ENCODE measurements around the gene GNB1L.

Gene GNB1L

GRCh38 chr22:19897726-19898125, 43.1 kb upstream of the GNB1L start:
- H3K9me3 ChIP-seq (ENCODE audit: control insufficient read depth in 1 of 2, low read length in 2 of 2) = no peaks in the 10 kb centered on the region
- H3K4me1 ChIP-seq (ENCODE audit: control insufficient read depth in 1 of 2, insufficient read depth in 2 of 2, low read length in 2 of 2) = peaks cover 5 to 9% of the 10 kb centered on the region in 2 donors
- no peaks in the 10 kb centered on the region for H3K27me3 ChIP-seq (ENCODE audit: control insufficient read depth in 1 of 2, insufficient read depth in 2 of 2, low read length in 2 of 2)
- H3K36me3 ChIP-seq (ENCODE audit: control insufficient read depth in 1 of 2, insufficient read depth in 2 of 2, low read length in 2 of 2) = peaks cover 0 to 26% of the 10 kb centered on the region in 2 donors
- H3K4me3 ChIP-seq (ENCODE audit: low read depth in 1 of 2, low read length in 2 of 2) = no peak overlapping the region
- H3K9ac ChIP-seq (ENCODE audit: low read depth in 1 of 2, low read length in 2 of 2) = no peak overlapping the region
- no peak overlapping the region for H3K27ac ChIP-seq (ENCODE audit: low read depth, low read length)

GRCh38 chr22:19896665-19897355, 42.1 kb upstream of the GNB1L start:
- no peak overlapping the region for H3K27ac ChIP-seq (ENCODE audit: low read depth, low read length)
- peaks cover 0 to 26% of the 10 kb centered on the region in 2 donors for H3K36me3 ChIP-seq (ENCODE audit: control insufficient read depth in 1 of 2, insufficient read depth in 2 of 2, low read length in 2 of 2)
- H3K4me1 ChIP-seq (ENCODE audit: control insufficient read depth in 1 of 2, insufficient read depth in 2 of 2, low read length in 2 of 2) = peaks cover 12 to 18% of the 10 kb centered on the region in 2 donors
- H3K27me3 ChIP-seq (ENCODE audit: control insufficient read depth in 1 of 2, insufficient read depth in 2 of 2, low read length in 2 of 2) = no peaks in the 10 kb centered on the region
- H3K9ac ChIP-seq (ENCODE audit: low read depth in 1 of 2, low read length in 2 of 2) = no peak overlapping the region
- no peaks in the 10 kb centered on the region for H3K9me3 ChIP-seq (ENCODE audit: control insufficient read depth in 1 of 2, low read length in 2 of 2)
- no peak overlapping the region for H3K4me3 ChIP-seq (ENCODE audit: low read depth in 1 of 2, low read length in 2 of 2)

- peaks cover 0 to 26% of the 10 kb centered on the region in 2 donors for H3K36me3 ChIP-seq (ENCODE audit: control insufficient read depth in 1 of 2, insufficient read depth in 2 of 2, low read length in 2 of 2)
- H3K27ac ChIP-seq (ENCODE audit: low read depth, low read length) = no peak overlapping the region
- H3K4me3 ChIP-seq (ENCODE audit: low read depth in 1 of 2, low read length in 2 of 2) = no peak overlapping the region
- H3K9me3 ChIP-seq (ENCODE audit: control insufficient read depth in 1 of 2, low read length in 2 of 2) = no peaks in the 10 kb centered on the region
- no peak overlapping the region for H3K9ac ChIP-seq (ENCODE audit: low read depth in 1 of 2, low read length in 2 of 2)
- H3K4me1 ChIP-seq (ENCODE audit: control insufficient read depth in 1 of 2, insufficient read depth in 2 of 2, low read length in 2 of 2) = peaks cover 16 to 19% of the 10 kb centered on the region in 2 donors
- H3K27me3 ChIP-seq (ENCODE audit: control insufficient read depth in 1 of 2, insufficient read depth in 2 of 2, low read length in 2 of 2) = no peaks in the 10 kb centered on the region
Observed at GRCh38 chr22:19895160-19895849, 40.6 kb upstream of the GNB1L start.

GRCh38 chr22:19893363-19893762, 38.7 kb upstream of the GNB1L start:
- Histone ChIP-seq H3K4me1 (ENCODE audit: control insufficient read depth in 1 of 2, insufficient read depth in 2 of 2, low read length in 2 of 2) (peaks cover 16 to 19% of the 10 kb centered on the region in 2 donors), H3K27me3 (ENCODE audit: control insufficient read depth in 1 of 2, insufficient read depth in 2 of 2, low read length in 2 of 2) (no peaks in the 10 kb centered on the region), H3K9me3 (ENCODE audit: control insufficient read depth in 1 of 2, low read length in 2 of 2) (no peaks in the 10 kb centered on the region), H3K4me3 (ENCODE audit: low read depth in 1 of 2, low read length in 2 of 2) (no peak overlapping the region), H3K9ac (ENCODE audit: low read depth in 1 of 2, low read length in 2 of 2) (no peak overlapping the region), H3K36me3 (ENCODE audit: control insufficient read depth in 1 of 2, insufficient read depth in 2 of 2, low read length in 2 of 2) (peaks cover 0 to 24% of the 10 kb centered on the region in 2 donors), H3K27ac (ENCODE audit: low read depth, low read length) (no peak overlapping the region)

- no peaks in the 10 kb centered on the region for H3K27me3 ChIP-seq (ENCODE audit: control insufficient read depth in 1 of 2, insufficient read depth in 2 of 2, low read length in 2 of 2)
- H3K4me3 ChIP-seq (ENCODE audit: low read depth in 1 of 2, low read length in 2 of 2) = no peak overlapping the region
- no peak overlapping the region for H3K27ac ChIP-seq (ENCODE audit: low read depth, low read length)
- H3K36me3 ChIP-seq (ENCODE audit: control insufficient read depth in 1 of 2, insufficient read depth in 2 of 2, low read length in 2 of 2) = peaks cover 0 to 21% of the 10 kb centered on the region in 2 donors
- peaks cover 16 to 19% of the 10 kb centered on the region in 2 donors for H3K4me1 ChIP-seq (ENCODE audit: control insufficient read depth in 1 of 2, insufficient read depth in 2 of 2, low read length in 2 of 2)
- H3K9ac ChIP-seq (ENCODE audit: low read depth in 1 of 2, low read length in 2 of 2) = no peak overlapping the region
- no peaks in the 10 kb centered on the region for H3K9me3 ChIP-seq (ENCODE audit: control insufficient read depth in 1 of 2, low read length in 2 of 2)
Observed at GRCh38 chr22:19892925-19893324, 38.3 kb upstream of the GNB1L start.

- peaks cover 0 to 16% of the 10 kb centered on the region in 2 donors for H3K36me3 ChIP-seq (ENCODE audit: control insufficient read depth in 1 of 2, insufficient read depth in 2 of 2, low read length in 2 of 2)
- H3K27ac ChIP-seq (ENCODE audit: low read depth, low read length) = no peak overlapping the region
- H3K9me3 ChIP-seq (ENCODE audit: control insufficient read depth in 1 of 2, low read length in 2 of 2) = no peaks in the 10 kb centered on the region
- peaks cover 16 to 19% of the 10 kb centered on the region in 2 donors for H3K4me1 ChIP-seq (ENCODE audit: control insufficient read depth in 1 of 2, insufficient read depth in 2 of 2, low read length in 2 of 2)
- no peak overlapping the region for H3K4me3 ChIP-seq (ENCODE audit: low read depth in 1 of 2, low read length in 2 of 2)
- H3K27me3 ChIP-seq (ENCODE audit: control insufficient read depth in 1 of 2, insufficient read depth in 2 of 2, low read length in 2 of 2) = no peaks in the 10 kb centered on the region
- H3K9ac ChIP-seq (ENCODE audit: low read depth in 1 of 2, low read length in 2 of 2) = peak overlapping the region in 1 of 2 donors; percentile 12
Observed at GRCh38 chr22:19892257-19892879, 37.7 kb upstream of the GNB1L start.

GRCh38 chr22:19891317-19892256, 36.9 kb upstream of the GNB1L start:
- peak overlapping the region; percentile 42 to 54 for H3K4me3 ChIP-seq (ENCODE audit: low read depth in 1 of 2, low read length in 2 of 2)
- peak overlapping the region; percentile 21 for H3K27ac ChIP-seq (ENCODE audit: low read depth, low read length)
- peaks cover 0 to 15% of the 10 kb centered on the region in 2 donors for H3K36me3 ChIP-seq (ENCODE audit: control insufficient read depth in 1 of 2, insufficient read depth in 2 of 2, low read length in 2 of 2)
- H3K9me3 ChIP-seq (ENCODE audit: control insufficient read depth in 1 of 2, low read length in 2 of 2) = no peaks in the 10 kb centered on the region
- peaks cover 16 to 19% of the 10 kb centered on the region in 2 donors for H3K4me1 ChIP-seq (ENCODE audit: control insufficient read depth in 1 of 2, insufficient read depth in 2 of 2, low read length in 2 of 2)
- peak overlapping the region; percentile 12 to 24 for H3K9ac ChIP-seq (ENCODE audit: low read depth in 1 of 2, low read length in 2 of 2)
- H3K27me3 ChIP-seq (ENCODE audit: control insufficient read depth in 1 of 2, insufficient read depth in 2 of 2, low read length in 2 of 2) = no peaks in the 10 kb centered on the region

- Histone ChIP-seq H3K36me3 (ENCODE audit: control insufficient read depth in 1 of 2, insufficient read depth in 2 of 2, low read length in 2 of 2) (peaks cover 0 to 15% of the 10 kb centered on the region in 2 donors), H3K9ac (ENCODE audit: low read depth in 1 of 2, low read length in 2 of 2) (peak overlapping the region in 1 of 2 donors; percentile 24), H3K4me3 (ENCODE audit: low read depth in 1 of 2, low read length in 2 of 2) (peak overlapping the region in 1 of 2 donors; percentile 29), H3K9me3 (ENCODE audit: control insufficient read depth in 1 of 2, low read length in 2 of 2) (no peaks in the 10 kb centered on the region), H3K4me1 (ENCODE audit: control insufficient read depth in 1 of 2, insufficient read depth in 2 of 2, low read length in 2 of 2) (peaks cover 16 to 19% of the 10 kb centered on the region in 2 donors), H3K27ac (ENCODE audit: low read depth, low read length) (no peak overlapping the region), H3K27me3 (ENCODE audit: control insufficient read depth in 1 of 2, insufficient read depth in 2 of 2, low read length in 2 of 2) (no peaks in the 10 kb centered on the region)
Observed at GRCh38 chr22:19890502-19891316, 36.0 kb upstream of the GNB1L start.

GRCh38 chr22:19889951-19890350, 35.3 kb upstream of the GNB1L start:
- Histone ChIP-seq H3K27me3 (ENCODE audit: control insufficient read depth in 1 of 2, insufficient read depth in 2 of 2, low read length in 2 of 2) (no peaks in the 10 kb centered on the region), H3K4me3 (ENCODE audit: low read depth in 1 of 2, low read length in 2 of 2) (no peak overlapping the region), H3K9me3 (ENCODE audit: control insufficient read depth in 1 of 2, low read length in 2 of 2) (no peaks in the 10 kb centered on the region), H3K4me1 (ENCODE audit: control insufficient read depth in 1 of 2, insufficient read depth in 2 of 2, low read length in 2 of 2) (peaks cover 16 to 19% of the 10 kb centered on the region in 2 donors), H3K9ac (ENCODE audit: low read depth in 1 of 2, low read length in 2 of 2) (no peak overlapping the region), H3K27ac (ENCODE audit: low read depth, low read length) (no peak overlapping the region), H3K36me3 (ENCODE audit: control insufficient read depth in 1 of 2, insufficient read depth in 2 of 2, low read length in 2 of 2) (peaks cover 0 to 8% of the 10 kb centered on the region in 2 donors)
